ENCODE measurements around the gene SAMD10. TPM values are rescaled to one million over a fixed set of nuclear protein-coding genes. Genes with fewer than 3 reads are reported as not detected.
"Not testable (repeated sequence)": the region's sequence is repeated elsewhere in the genome, so short reads cannot be mapped to it uniquely, and the experiment has no call there.

Gene SAMD10
- polyA plus RNA-seq, 1 donor: 7.5 TPM

DNA sequence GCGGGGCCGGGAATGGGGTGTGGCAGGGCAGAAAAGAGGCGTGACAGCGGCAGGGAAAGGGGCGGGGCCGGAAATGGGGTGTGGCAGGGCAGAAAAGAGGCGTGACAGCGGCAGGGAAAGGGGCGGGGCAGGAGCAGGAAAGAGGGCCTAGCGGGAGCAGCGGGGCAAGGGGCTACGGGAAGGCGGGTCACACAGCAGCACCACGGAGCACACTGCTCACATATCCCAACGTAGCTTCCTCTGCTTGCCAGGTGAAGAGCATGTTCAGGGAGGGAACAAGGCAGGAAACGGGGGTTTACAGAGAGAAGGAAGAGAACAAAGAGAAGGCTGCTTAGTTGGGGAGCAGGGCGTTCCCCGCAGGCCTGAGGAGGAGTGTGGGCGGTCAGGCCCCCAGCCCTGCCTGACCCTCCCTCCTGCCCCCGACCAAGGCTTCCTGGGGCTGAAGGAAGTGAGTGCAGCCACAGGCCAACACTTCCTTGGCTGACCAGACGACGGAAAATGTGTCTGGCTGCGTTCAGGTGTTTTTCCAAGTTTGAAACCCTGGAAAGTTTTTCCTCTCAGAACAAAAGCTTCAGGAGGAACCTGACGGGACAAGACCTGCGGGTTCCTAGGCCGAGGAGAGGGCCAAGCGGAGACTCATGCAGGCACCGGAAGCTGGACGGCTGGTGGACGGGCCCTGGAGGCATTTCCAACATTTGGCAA lies 37.0 kb downstream of the SAMD10 start:
- no peak for DNase-seq

DNA sequence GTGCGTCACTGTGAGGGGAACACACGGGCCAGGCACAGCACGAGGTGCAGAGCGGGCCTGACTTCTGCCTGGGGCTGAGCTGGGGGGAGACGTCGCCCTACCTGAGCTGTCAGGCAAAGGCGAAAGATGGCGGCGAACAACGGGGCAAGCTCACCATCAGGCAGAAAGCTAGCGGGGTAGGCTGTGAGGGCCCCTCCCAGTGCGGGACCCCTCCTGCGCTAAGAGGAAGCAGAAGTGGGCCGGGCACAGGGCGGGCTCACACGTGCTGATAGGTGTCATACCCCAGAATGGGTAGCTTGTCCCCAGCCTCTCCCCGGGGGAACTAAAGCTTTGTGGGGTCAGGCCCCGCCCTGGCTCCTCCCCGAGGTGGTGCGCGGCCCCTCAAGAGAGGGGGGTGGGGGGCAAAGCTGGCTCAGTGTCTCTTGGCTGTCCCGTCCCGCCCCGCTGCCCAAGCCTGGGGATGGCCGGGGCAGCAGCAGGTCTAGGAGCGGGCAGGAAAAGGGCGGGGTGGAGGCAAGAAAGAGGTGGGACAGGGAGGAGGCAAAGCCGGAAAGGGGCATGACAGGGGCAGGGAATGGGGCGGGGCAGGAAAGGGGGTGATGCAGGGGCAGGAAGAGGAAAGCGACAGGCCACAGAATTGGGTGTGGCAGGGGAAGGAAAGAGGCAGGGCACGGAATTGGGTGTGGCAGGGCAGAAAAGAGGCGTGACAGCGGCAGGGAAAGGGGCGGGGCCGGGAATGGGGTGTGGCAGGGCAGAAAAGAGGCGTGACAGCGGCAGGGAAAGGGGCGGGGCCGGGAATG lies 38.0 kb downstream of the SAMD10 start:
- DNase-seq: no peak

DNA sequence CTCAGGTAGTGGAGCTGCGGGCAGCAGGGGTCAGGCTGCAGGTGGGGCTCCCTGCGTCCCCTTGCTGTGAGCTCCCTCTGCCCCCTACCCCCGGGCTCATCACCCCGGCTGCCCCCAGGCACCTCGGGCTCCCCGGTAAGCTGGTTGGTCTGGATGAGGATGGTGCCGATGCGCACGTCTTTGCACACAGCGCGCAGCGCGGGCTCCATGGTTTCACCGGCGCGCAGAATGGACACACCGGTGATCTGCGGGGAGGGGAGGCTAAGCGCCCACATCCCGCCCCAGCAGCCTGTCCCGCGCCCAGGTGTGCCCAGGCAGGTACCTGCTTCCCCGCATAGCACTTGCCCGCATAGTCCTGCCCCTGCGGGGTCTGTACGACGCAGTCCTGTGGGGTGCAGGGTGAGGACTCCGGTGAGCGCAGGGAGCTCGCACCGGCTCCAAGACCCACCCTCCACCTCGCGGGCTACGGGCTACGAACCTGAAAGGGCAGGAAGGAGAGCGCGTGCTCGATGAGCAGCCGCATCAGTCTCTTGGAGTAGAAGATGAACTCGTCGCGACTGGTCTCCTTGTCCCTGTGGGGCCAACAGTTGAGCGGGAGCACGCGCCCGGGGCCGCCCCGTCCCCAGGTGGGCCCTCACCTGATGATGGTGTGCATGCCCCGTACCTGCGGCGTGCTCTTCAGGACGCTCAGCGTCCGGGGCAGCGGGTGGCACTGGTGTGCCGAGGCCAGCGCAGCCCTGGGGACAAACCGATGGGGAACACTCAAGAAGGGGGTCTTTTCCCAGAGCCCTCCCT lies 38.8 kb downstream of the SAMD10 start:
- DNase-seq: no peak

DNA sequence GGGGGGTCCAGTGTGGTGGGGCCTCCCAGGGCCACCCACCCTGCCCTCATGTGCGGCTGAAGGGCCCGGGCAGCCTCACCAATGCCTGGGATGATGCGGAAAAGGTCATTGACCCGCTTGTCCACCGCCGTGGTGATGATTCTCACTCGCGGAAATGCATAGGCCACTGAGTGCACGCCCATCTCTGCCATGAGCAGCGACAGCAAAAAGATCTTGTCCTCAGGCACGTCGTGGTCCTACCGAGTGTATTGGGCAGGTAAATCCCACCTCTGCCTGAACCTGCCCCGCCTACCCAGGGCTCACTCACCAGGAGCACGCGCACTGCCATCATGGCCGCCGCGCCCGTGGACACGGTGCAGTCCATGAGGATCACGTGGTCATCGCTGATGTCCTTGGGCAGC lies 39.4 kb downstream of the SAMD10 start:
- no peak for DNase-seq

DNA sequence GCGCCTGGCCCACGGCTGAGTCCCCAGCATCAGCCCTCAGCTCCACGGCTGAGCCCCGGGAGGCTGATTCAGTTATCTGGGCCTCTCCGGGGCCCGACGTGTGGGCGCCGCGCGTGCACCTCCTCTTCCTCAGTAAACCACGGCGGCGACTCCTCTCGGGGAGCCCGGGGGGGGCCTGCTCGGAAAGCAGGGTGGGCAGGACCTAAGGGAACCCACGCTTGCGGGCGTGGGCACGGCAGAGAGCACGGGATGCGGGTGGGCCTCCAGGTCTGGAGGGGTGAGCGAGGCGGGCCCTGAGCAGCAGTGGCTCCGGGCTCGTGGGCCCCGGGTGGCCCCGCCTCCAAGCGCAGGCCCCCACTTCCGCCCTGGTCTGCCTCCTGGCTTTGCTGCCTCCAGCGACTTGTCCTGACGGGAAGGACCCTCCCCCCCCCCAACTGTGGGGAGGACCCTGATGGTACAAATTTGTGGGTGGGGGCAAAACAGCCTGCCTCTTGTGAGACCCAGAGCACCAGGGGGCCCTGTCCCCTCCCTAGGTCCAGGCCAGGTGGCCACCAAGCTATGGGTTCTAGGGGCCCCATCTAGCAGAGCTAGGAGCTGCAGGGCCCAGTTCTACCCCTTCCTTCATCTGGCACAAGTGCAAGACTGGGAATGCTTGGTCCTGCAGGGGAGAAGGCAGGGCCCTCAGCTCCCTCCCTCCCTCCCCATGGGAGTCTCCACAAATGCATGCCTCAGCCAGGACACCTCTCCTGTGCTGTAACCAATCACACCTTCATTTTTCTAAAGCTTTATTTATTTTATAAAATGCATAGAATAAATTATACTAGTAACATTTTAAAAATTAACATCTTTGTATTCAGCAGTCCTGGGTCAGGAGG lies 40.1 kb downstream of the SAMD10 start:
- DNase-seq: no peak

DNA sequence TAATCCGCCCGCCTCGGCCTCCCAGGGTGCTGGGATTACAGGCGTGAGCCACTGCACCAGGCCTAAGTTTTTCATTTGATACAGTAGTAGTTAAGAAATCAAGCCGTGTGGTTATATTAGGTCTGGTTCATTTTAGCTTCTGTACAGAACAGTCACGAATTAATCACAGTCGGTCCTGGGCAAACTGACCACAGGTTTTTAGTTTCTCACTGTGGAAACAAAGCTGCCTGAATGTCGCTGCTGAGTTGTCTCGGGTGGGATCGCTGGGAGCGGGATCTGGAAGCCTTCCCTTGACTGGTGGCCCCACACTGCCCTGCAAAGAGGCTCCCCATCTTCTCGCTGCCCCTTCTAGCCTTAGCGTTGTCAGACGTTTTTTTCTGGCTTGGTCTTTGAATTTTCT lies 41.8 kb downstream of the SAMD10 start:
- DNase-seq: no peak

DNA sequence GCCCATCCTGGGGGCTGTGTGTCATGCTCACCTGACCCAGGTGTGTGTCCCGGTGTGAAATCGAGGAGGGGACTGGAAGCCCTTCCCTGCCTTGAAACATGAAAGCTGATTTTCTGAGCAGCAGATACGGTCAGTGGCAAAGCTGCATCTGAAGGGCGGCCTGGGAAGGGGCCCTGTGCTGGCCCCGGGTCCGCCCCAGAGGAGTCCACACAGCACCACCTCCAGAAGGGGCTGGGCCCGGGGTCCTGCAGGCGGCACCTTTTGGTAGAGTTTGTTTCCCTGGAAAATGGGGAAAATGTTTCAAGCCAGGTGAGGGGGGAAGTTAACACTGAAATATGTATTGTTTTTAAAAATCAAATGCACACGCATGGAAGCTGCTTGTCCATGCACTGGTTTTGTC lies 44.0 kb downstream of the SAMD10 start:
- DNase-seq: no peak

DNA sequence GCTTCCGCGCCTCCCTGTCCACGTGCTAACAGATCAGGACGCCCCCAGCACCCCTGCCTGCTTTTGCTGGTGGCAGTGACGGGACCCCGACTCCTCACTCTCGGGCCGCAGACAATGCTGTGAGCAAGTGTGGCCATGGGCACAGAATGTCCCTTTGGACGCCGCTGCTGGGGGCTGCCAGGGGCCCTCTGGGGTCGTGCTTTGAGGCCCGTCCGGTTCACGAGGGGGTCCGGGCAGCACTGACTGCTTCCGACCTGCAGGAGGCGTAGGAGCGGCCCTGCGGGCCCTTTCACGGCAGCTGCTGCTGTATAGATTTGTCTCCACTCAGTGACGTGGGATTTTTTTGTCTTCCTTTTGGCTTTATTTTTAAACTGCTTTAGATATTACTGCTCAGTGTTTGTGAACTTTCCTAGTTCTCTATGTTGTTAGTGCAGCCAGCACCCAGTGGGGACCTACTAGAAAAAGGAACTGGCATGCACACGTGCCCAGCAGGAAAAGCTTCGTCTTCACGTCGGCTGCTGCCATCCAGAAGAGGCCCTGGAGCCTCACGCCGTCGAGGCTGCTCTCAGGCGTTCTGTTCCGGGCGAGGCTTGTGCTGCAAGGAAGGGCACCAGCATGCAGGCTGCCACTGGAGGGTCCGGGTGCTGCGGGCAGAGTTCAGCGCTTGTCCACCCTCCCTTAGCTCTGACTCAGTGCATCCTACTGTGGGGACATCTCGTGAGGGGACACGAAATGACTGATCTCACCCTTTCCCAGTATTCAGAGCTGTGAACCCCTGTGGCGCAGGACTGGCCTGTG lies 45.0 kb downstream of the SAMD10 start:
- no peak for DNase-seq

DNA sequence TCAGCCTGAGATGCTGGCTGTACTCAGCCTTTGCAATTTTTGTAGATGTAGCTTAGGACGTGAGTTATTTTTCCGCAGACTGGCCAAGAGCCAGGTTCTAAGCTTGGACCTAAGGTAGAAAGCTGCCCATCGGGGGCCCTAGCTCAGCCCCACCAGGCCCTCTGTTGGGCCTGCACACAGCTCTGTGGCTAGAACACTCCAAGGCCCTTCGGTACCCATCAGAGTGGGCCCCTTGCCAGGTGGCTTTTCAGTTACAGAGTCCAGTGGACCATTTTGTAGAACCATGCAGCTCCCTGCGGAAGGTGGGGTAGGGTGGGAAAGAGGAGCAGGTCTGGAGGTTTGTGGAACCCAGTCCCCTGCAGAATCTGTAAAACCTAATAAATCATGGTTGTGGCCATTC lies 45.8 kb downstream of the SAMD10 start:
- DNase-seq: no peak

DNA sequence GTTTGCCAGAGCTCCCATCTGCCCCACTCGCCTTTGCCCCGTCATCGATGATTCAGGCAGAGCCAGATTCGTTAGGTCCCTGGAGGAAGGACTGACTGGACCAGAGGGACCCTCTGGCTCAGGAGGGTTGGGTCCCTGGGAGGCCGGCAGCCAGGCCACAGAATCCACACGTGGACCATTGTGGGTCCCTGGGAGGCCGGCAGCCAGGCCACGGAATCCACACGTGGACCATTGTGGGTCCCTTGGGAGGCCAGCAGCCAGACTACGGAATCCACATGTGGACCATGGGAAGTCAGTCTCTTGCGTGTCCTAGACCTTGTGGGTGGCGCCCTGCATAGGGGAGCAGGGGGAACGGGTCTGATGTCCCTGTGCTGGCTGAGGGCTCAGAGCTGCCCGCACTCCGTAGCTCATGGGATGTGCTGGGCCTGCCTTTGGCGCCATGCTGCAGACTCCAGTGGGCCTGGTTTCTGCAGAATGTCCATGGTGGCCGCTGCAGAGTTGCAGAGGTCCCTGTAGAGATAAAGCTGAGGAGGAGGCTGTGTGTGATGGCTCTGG lies 46.8 kb downstream of the SAMD10 start:
- no peak for DNase-seq

DNA sequence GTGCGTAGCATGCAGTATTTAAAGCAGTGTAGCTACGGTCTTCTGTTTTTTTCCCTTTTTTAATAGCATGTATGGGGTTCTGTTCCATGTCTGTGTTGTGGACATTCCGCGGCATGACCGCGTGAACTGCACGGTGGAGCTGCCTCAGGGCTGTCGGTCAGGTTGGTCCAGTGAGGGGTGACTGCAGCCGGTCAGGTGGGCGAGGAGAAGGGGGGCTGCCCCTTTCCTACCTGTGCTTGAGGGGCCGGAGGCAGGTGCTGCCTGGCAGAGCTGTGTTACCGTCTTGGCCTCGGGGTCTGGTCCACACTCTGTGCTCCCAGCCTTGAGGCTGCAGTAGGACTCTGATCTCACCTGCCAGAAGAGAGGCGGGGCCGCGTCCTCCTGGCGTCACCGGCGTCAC lies 47.7 kb downstream of the SAMD10 start:
- DNase-seq: no peak

DNA sequence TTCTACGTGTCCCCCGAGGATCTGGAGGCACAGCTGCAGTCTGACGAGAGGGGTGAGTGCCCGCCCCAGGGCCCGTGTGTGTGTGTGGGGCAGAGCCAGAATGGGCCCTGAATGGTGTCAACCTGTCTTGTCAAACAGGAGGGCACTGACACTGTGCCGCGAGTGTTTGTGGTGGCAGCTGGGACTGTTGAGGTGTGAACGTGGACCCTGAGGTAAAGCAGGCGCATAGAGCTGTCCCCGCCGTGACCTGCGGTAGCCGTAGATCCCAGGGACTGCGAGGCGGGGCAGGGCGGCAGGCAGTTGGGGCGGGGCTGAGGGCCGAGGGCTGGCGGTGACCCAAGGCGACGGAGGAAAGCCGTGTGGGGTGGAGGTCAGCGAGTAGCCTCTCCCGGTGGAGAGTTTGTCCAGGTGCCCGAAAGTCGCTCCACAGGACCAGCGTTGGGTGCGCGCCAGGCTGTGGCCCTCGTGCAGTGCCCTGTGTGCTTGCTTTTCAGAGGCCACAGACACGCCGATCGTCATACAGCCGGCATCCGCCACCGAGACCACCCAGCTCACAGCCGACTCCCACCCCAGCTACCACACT lies 48.4 kb downstream of the SAMD10 start:
- DNase-seq: no peak

DNA sequence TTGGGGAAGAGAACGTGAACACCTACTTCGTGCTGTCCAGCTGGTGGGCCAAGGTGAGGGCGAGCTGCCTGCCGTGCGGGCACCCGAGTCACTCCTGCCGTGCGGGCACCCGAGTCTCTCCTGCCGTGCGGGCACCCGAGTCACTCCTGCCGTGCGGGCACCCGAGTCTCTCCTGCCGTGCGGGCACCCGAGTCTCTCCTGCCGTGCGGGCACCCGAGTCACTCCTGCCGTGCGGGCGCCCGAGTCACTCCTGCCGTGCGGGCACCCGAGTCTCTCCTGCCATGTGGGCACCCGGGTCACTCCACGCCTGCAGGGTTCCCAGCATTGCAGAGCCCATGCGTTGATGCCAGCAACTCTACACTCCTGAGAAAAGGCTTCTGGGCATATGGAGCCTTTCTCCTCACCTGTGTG lies 50.0 kb downstream of the SAMD10 start:
- DNase-seq: not testable (repeated sequence)

DNA sequence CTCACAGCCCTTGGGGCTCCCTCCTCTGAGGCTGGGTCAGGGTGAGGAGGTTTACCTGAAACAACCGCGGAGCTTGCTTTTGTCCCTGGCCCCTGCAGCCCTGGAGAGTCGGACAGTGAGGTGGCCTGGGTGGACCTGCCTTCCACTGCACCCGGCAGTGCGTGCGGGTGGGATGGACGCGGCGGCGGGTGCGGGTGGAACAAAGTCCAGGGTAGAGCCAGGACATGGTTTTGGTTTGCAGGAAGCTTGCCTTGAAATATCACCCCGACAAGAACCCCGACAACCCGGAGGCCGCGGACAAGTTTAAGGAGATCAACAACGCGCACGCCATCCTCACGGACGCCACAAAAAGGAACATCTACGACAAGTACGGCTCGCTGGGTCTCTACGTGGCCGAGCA lies 50.4 kb downstream of the SAMD10 start:
- DNase-seq: no peak

DNA sequence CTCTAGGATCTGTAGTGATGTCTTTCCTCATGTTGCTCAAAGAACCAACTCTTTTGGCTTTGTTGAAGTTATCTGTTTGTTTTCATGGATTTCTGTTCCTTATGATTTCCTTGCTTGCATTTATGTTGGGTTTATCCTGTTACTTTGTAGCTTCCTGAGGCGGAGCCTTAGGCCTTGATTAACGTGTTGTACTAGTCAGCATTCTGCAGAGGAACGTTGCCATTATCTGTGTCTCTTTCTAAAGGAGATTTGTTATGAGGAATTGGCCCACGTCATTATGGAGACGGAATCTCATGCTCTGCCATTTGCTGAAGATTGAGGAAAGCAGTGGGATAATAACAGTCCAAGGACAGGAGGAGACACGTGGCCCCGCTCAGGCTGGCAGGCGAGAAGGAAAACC lies 53.1 kb downstream of the SAMD10 start:
- DNase-seq: no peak

DNA sequence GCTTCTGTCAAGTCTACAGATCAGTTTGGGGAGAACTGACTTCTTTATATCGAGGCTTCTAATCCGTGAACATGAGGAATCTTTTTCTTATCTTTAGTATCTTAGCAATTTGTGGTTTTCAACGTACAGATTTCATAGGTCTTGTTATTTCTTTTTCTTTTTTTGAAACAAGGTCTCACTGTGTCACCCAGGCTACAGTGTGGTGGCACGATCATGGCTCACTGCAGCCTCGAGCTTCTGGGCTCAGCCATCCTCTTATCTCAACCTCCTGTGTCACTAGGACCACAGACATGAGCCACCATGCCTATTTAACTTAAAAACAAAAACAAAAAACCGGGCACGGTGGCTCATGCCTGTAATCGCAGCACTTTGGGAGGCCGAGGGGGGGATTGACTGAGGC lies 55.2 kb downstream of the SAMD10 start:
- DNase-seq: no peak

Data from left kidney (tissue), 2 donors.